Ectodermal cell (in vitro differentiated cells): ENCODE results near the gene UBE4B.
"Not testable (repeated sequence)": the region's sequence is repeated elsewhere in the genome, so short reads cannot be mapped to it uniquely, and the experiment has no call there.

ENCODE experiments used
- H3K27ac ChIP-seq: 2 replicates; pipeline ENCODE4 v1.7.0; 2013; ENCODE audit warnings: mild to moderate bottlenecking, low read depth, low read length; ENCODE audit not compliant: insufficient read depth, poor library complexity, severe bottlenecking
- H3K27me3 ChIP-seq: 2 replicates; pipeline ENCODE4 v1.7.0; 2013; ENCODE audit warnings: mild to moderate bottlenecking, low read length; ENCODE audit not compliant: insufficient read depth, control insufficient read depth, poor library complexity, severe bottlenecking
- H3K36me3 ChIP-seq: one replicate; pipeline ENCODE4 v1.7.0; 2013; ENCODE audit warnings: low read length; ENCODE audit not compliant: control insufficient read depth, insufficient read depth
- H3K4me1 ChIP-seq: one replicate; pipeline ENCODE4 v1.7.0; 2013; ENCODE audit warnings: low read length; ENCODE audit not compliant: control insufficient read depth, insufficient read depth
- H3K4me3 ChIP-seq: 2 replicates; pipeline ENCODE4 v1.7.0; 2013; ENCODE audit warnings: low read depth, low read length, control low read depth; ENCODE audit not compliant: insufficient read depth
- H3K9me3 ChIP-seq: 2 replicates; pipeline ENCODE4 v1.7.0; 2013; ENCODE audit warnings: mild to moderate bottlenecking, low read length, moderate library complexity; ENCODE audit not compliant: control insufficient read depth
- WGBS, 2 experiments: methylation state at CpG; one replicate each; pipeline ENCODE4 v1.1.7; 2013; ENCODE audit warnings: missing lambda C conversion rate in 2 of 2; 5-methylcytosine and 5-hydroxymethylcytosine counted together

The UBE4B gene

GRCh38 chr1:10212476-10212875 lies 179.7 kb downstream of the UBE4B start:
- no peaks in the 10 kb centered on the region for H3K27me3 ChIP-seq
- peak overlapping the region; percentile 96 for H3K4me3 ChIP-seq
- 93 to 100% methylated on average over 1 of the region's 1 CpG for WGBS, 2 experiments
- H3K9me3 ChIP-seq = no peaks in the 10 kb centered on the region
- H3K36me3 ChIP-seq = no peaks in the 10 kb centered on the region
- H3K4me1 ChIP-seq = peaks cover 19% of the 10 kb centered on the region
- no peak overlapping the region for H3K27ac ChIP-seq

GRCh38 chr1:10213186-10213705 lies 180.5 kb downstream of the UBE4B start:
- Histone ChIP-seq H3K36me3 (no peaks in the 10 kb centered on the region), H3K27ac (no peak overlapping the region), H3K9me3 (no peaks in the 10 kb centered on the region), H3K4me1 (peaks cover 19% of the 10 kb centered on the region), H3K4me3 (no peak overlapping the region), H3K27me3 (no peaks in the 10 kb centered on the region)
- WGBS, 2 experiments = 43 to 47% methylated on average over 3 of the region's 3 CpGs

- Histone ChIP-seq H3K4me3 (no peak overlapping the region), H3K9me3 (no peaks in the 10 kb centered on the region), H3K27me3 (no peaks in the 10 kb centered on the region), H3K36me3 (no peaks in the 10 kb centered on the region), H3K27ac (no peak overlapping the region), H3K4me1 (peaks cover 19% of the 10 kb centered on the region)
- 89 to 95% methylated on average over 7 of the region's 7 CpGs for WGBS, 2 experiments
Measured at GRCh38 chr1:10216090-10216749, 183.5 kb downstream of the UBE4B start.

DNA sequence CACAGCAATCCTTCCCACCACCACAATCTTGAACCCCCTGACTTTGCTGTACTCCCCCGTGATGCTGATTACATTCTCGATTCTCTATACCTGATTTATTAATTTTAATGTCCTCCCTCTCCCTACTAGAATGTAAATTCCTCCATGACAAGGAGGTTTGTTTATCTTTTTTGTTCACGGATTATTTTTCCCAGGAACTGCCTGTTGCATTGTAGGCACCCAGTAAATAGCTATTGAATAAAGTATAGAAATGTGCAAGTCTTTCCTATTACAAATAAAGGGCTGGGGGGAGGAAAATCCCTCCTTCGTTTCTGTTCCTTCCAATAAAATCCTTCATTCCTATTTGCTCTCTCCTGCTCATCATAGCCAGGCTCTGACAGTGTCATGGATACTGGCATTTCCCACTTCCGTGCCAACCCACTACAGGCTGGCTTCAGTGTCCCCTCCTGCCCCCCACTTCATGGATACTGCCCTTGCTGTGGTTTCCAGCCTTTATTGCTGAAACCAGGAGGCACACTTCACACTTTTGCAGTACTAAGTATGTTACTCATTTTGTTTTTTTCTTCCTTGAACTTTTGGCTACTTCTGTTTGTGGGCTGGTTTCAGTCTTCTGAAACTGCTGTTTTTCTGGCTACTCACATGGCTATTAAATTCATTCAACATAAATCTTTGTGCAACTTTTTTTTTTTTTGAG lies 185.1 kb downstream of the UBE4B start:
- Histone ChIP-seq H3K27me3 (no peaks in the 10 kb centered on the region), H3K4me1 (peaks cover 11% of the 10 kb centered on the region), H3K27ac (no peak overlapping the region), H3K4me3 (no peak overlapping the region), H3K9me3 (no peaks in the 10 kb centered on the region), H3K36me3 (no peaks in the 10 kb centered on the region)
- 86 to 91% methylated on average over 4 to 5 of the region's 5 CpGs for WGBS, 2 experiments

DNA sequence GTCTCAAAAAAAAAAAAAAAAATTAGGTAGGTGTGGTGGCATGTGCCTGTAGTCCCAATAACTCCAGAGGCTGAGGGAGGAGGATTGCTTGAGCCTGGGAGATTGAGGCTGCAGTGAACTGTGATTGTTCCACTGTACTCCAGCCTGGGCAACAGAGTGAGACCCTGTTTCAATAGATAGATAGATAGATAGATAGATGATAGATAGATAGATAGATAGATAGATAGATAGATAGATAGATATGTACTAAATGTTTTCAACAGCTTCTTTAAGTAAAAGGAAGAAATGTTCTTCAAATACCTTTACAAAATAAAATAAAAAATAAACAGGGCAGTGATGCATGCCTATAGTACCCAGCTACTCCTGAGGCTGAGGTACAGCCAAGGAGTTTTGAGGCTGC lies 187.4 kb downstream of the UBE4B start:
- H3K4me1 ChIP-seq = no peaks in the 10 kb centered on the region
- H3K9me3 ChIP-seq = no peaks in the 10 kb centered on the region
- no peaks in the 10 kb centered on the region for H3K27me3 ChIP-seq
- H3K36me3 ChIP-seq = no peaks in the 10 kb centered on the region
- H3K27ac ChIP-seq = no peak overlapping the region
- no peak overlapping the region for H3K4me3 ChIP-seq

GRCh38 chr1:10220657-10221056 lies 187.9 kb downstream of the UBE4B start:
- not testable (repeated sequence) for H3K4me1 ChIP-seq, H3K36me3 ChIP-seq, H3K4me3 ChIP-seq, H3K27ac ChIP-seq, H3K27me3 ChIP-seq, H3K9me3 ChIP-seq
- 97% methylated on average over 6 of the region's 6 CpGs for WGBS, 2 experiments

- Histone ChIP-seq H3K4me1 (no peaks in the 10 kb centered on the region), H3K9me3 (no peaks in the 10 kb centered on the region), H3K27me3 (no peaks in the 10 kb centered on the region), H3K27ac (no peak overlapping the region), H3K4me3 (no peak overlapping the region), H3K36me3 (no peaks in the 10 kb centered on the region)
- 86 to 95% methylated on average over 1 of the region's 1 CpG for WGBS, 2 experiments
Measured at GRCh38 chr1:10225573-10225972, 192.8 kb downstream of the UBE4B start.

DNA sequence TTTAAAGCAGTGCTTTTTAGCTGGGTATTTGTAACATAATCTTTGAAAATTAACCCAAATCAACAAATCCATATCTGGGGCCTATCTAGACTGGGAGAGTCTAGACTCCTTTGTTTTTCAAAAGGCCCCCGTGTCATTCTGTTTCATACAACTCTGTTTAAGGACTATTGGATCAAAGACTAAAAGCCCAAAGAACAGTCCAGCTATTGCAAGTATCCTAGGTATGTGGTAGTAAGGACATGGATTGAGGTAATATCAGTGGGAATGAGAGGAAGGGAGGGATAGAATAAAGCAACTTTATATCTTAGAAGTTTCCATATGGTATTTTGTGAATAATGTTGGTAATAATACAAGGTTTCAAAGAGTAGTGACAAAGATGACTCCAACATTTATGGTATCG lies 195.8 kb downstream of the UBE4B start:
- Histone ChIP-seq H3K9me3 (no peaks in the 10 kb centered on the region), H3K27ac (no peak overlapping the region), H3K27me3 (no peaks in the 10 kb centered on the region), H3K4me3 (no peak overlapping the region), H3K4me1 (no peaks in the 10 kb centered on the region), H3K36me3 (no peaks in the 10 kb centered on the region)
- 92 to 93% methylated on average over 2 of the region's 2 CpGs for WGBS, 2 experiments

DNA sequence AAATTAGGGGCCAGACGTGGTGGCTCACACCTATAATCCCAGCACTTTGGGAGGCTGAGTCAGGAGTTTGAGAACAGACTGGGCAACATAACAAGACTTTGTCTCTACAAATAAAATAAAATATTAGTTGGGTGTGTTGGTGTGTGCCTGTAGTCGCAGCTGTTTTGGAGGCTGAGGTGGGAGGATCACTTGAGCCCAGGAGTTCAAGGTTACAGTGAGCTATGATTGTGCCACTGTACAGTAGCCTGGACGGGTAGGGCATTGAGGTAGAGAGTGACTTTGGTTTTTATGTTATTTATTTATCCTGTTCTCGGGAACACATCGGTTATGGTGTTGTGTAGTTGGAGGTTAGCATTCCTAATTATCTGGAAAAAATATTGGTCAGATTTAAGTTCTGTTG lies 197.1 kb downstream of the UBE4B start:
- Histone ChIP-seq H3K27me3 (no peaks in the 10 kb centered on the region), H3K4me3 (no peak overlapping the region), H3K9me3 (no peaks in the 10 kb centered on the region), H3K36me3 (no peaks in the 10 kb centered on the region), H3K4me1 (no peaks in the 10 kb centered on the region), H3K27ac (no peak overlapping the region)
- 92 to 95% methylated on average over 5 of the region's 5 CpGs for WGBS, 2 experiments
